ENCODE measurements around the gene VEGFC.

GRCh38 chr4:176653401-176654220 lies 139.1 kb downstream of the VEGFC start:
- TF ChIP-seq CTCF (IDR thresholded peaks at IDR 0.05; ENCODE audit: low read depth, low read length) (no peak), POLR2A (IDR thresholded peaks at IDR 0.05; ENCODE audit: extremely low read depth, insufficient read length) (no peak), MAX (IDR thresholded peaks at IDR 0.05; ENCODE audit: low read depth, low read length) (no peak)

Measured in NB4 (cell line).